UCSD-AML1 (cell line): Measurements from ENCODE around the gene LRRK2.
"Not testable (repeated sequence)": the region's sequence is repeated elsewhere in the genome, so short reads cannot be mapped to it uniquely, and the experiment has no call there.

Experiments
- DNase-seq: peaks from one replicate; lab custom pipeline; 2025; ENCODE audit not compliant: unreplicated experiment; lab: John Stamatoyannopoulos, UW

LRRK2 gene

DNA sequence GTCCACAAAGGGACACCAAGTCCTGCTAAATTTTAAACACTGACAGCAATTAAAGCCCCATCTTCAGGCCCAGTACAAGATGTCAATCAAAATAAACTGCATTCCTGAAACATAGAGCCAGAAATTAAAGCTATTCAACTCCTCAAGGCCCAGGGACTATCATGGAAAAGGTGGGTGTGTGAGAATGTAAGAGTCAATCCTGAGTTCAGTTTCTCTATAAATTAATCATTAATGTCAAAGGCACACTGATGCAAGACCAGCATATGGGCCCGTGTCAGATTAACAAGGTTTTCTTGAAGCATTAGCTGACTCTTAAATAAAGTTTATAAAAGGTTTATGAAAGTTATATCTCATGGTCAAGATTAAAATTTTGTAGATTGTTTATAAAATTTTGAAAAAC is 13.6 kb upstream of the LRRK2 start:
- DNase-seq = not testable (repeated sequence)

DNA sequence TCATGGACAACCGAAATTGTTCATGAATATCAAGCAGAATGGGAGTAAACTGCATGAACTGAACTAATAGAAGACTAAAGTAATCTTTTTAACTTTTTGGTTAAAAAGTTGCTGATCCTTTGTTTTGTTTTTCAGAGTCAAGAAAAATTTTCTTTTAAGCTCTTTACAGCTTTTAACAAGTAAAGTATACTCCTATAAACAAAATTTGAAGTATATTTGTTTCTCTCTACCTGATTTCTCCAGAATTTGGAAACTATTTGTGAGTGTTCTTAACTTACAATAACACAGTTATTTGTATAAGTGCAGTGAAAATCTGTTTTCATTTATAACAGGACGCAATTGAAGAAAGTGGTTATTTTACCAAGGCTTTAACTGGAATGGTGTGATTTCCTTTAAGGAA is 12.2 kb upstream of the LRRK2 start:
- no peak for DNase-seq

DNA sequence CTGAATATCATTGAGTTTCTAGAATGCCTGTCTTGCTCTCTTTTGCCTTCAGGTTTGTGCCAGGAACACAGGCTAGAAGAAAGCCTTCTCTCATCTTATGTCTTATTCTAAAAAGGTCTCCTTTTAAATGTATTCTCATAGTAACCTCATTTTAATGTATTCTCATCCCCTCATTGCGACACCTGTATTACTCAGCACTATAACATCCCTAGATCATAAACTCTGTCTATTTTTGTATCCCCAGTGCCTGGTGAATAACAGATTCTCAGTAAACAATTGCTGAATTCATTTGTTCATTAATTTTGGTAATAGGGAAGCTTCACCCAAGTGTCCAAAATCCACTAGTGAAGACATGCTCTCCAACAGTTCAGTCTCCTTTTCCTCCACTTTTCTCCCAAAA is 8.8 kb upstream of the LRRK2 start:
- no peak for DNase-seq

DNA sequence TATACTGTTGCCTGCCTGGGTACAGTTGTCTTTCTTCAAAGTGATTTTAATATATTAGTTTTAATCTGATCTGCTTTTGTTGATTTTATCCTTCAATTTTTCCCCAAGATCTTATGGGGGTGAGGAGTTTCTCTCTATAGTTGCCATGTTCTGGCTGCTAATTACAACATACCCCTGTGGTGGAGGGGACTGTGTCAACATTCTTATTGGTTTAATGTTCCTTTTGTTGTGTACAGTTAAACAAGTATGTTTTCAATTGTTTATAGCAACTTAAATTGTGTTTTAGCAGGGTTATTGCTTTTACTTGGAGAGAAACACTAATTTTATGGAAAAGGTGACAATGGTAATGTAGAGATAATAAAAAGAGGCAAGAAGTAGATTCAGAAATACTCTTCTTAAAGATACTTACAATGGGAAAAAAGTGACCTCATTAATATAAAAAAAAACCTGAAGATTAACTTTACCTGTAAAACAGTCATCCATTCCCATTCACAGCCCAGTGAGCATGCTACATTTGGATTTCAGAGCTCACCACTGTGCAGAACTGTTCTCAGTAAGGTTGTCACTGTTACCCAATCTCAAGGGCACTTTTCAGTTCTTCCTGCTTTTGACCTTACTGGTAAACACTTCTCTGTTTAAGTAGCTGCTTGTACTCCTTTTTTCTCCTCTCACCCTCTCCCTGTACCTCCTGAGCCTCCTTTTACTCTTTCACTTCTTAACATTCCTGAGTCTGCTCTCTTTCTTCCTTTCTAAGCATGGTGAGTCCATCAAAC is 8.1 kb upstream of the LRRK2 start:
- DNase-seq = no peak

DNA sequence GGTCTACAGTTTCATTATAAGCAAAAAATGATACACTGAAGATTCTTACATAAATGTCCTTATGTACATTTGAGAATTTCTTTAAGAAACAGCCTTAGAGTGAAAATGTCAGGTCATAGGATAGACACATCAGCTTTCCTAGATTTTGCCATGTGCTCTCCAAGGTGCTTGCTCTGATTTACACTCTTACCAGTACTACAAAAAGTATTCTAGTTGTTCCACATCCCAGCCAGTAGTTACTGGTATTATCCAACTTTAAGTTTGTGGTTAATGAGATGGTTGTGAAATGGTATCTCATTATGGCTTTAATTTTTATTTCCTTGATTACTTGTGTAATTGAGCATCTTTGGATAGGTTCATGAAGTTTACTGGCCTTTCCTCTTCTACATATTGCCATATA is 5.0 kb upstream of the LRRK2 start:
- no peak for DNase-seq

DNA sequence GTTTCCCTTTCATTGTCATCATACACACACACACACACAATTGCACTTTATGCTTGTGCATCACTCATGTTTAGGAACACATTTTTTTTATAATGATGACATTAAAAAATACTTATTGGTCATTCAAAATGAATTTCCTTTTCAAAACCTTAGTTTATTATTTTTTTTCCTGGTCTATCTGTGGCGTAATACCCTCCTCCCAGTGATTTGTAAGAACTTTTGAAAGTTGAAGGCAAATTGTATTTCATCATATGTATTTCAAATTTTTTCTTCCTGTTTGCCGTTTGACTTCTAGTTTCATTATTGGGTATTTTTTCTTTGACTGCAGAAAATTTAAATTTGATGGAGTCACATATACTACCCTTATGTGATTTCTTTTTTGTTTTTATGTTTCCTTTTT is 2.5 kb upstream of the LRRK2 start:
- no peak for DNase-seq

DNA sequence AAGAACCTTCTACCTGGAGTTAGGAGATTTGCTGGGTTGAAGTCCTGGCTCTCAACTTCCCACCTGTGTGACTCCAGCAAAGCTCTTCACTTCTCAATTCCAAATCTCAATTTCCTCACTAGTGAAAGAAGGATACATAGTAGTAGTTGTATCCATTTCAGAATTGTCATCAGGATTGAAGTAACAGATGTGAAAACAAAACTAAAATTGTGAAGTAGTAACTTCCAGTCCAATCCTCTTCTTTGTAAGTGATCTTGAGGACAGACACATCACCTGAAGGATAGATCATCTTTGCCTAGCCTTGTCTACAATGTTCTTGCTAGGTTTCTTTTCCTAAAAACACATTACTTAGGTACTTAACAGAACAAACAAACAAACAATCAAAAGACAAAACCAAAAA is 1.2 kb upstream of the LRRK2 start:
- DNase-seq = no peak

DNA sequence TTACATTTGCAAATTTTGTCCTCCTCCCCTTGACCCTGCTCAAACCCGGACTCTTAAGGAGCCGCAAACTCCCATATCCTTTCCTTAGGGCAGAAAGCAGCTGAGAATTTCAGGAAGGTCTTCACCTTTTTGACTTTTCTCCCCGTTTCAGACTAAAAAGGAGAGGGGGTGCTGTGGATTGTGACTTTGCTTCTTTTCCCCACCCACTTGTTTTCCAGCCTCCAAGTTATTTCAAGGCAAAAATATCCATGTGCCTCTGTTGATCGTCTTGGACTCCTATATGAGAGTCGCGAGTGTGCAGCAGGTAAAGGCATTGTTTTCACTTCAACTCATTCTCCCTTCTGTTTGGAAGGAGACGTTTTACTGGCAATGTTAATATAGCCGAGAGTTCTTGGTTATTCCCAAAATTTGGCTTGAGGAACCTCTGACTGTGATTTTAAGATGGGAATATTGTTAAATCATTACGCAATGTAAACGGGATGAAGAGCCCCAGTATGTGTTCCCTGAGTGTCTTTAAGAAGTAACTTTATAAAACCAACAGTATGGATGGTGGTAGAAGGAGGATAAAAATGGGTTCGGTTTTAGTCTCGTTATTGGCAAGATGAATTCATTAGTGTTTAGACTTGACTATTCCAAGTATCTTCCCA is 663 bp downstream of the LRRK2 start:
- DNase-seq = no peak

DNA sequence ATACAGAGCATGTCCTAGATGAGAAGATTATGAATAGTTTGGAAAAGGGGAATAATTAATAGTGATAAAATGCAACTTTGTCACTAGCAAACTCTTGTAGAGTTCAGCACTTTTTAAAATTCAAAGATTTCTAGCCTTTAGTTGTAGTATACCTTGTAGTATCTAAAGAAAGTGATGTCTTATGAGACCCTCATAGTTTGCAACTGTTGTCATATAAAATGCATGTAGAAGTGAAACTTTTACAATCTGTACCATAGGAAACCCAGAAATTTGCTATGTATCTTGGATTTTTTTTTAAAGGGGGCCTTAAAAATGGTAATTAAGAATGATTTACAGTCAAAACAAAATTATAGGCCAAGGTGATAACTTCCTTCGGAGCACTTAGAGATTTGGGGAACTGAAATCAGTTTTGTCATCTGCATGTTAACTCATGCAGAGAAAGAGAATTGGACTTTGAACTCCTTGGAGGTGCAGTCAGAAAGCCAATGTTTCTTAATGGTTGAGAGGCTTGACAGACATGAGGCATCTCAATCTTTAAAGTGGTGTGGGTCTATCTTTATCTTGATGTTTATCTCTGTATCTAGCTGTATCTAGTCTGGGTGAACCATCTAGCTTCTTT is 1.3 kb downstream of the LRRK2 start:
- DNase-seq = no peak

DNA sequence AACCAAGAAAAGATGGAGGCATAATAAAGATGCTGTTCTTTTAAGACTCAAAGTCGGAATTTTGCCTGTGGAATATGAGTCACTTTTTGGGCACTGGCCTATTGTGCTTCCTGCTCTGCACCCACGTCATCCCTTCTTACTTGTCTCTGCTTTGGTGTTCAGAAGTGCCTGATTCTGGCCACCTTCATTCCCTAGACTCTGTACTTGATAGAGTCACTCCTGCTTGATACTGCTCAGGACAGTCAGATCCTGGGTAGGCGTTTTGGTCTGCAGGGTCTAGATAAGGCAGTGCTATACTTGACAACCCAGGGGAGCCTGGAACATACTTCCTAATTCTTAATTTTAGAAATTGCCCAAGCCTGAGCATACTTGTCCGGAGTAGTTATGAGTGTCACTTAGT is 1.9 kb downstream of the LRRK2 start:
- DNase-seq = no peak

DNA sequence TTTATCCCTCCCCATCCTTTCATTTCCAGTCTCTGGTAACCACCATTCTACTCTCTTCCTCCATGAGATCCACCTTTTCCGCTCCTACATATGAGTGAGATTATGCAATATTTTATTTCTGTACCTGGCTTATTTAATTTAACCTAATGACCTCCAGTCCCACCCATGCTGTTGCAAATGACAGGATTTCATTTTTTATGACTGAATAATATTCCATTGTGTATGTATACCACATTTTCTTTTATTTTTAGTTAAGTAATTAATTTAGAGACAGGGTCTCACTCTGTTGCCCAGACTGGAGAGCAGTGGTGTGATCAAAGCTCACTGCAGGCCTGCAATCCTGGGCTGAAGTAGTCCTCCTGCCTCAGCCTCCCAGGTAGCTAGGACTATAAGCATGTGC is 2.6 kb downstream of the LRRK2 start:
- DNase-seq = no peak

DNA sequence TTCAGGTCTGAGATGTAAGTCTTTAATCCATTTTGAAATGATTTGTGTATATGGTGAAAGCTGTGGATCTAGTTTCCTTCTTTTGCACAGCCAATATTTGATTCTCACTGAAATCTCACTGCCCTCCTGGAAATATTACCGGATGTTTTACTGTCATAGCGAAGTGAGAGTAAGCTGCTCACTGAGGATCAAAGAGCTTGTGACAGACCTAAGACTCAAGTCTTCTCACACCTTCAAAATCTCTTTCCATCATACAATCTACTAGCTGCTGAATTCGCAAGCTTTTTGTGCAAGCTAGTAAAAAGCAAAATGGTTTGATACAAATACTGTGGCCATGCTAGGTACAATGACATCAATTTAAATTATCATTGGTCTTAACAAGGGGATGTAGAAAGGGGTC is 3.9 kb downstream of the LRRK2 start:
- no peak for DNase-seq

DNA sequence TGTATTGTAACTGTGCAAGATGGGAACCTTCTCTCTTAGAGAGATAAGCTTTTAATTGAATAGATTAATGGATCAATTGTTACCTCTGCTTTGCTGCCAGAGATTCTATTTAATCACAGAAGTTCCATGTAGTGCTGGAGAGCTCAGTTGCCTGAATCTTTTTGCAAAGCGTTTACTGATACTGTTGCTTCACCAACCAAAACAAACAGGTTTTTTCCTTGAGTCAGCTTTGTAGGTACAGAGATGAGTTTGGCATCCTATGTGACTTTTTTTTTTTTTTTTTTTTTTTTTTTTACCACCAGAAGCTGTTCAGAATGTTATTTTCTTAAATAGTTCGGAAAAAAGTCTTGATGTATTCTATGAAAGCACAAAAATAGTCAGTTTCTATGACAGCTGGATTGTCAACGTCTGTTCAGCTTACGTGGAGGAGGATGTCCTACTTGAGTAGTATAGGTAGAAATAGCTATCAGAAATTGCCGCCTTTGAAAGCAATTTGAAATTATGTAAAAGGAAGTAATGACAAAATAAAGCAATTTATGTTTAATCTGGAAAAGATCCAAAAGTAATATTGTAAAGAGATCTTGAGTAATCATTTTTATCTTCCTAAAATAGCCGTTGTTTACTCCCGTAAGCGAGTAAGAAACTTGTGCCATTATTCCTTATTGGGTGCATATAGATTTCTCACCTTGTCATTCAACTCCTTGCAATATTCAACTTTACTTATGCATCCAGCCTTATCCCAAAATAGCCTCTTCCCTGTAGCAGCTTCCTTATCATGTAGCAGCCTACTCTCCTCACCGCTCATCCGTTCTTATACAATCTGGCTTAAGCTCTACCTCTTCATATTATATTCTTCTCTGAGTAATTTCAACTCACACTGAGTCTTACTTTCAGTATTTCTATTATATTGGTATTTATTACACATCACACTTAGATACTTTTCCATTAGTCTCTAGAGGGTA is 5.2 kb downstream of the LRRK2 start:
- DNase-seq = no peak

DNA sequence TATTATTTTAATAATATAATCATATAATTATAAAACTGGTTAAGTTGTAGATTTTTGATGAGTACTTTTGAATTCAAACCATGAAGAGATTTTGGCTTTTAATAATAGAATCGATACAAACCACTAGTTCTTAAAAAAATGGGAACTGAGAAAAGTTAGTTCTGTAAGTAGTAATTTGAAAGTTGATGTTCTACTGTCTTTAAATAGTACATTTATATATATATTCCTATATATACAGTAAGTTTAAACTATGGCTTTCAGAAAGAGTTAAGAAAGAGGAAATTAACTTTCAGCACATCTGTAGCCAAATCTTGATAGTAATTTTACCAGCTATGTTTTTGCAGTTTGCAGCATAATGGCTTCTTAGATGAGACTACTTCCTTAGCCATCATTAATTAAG is 7.8 kb downstream of the LRRK2 start:
- no peak for DNase-seq

DNA sequence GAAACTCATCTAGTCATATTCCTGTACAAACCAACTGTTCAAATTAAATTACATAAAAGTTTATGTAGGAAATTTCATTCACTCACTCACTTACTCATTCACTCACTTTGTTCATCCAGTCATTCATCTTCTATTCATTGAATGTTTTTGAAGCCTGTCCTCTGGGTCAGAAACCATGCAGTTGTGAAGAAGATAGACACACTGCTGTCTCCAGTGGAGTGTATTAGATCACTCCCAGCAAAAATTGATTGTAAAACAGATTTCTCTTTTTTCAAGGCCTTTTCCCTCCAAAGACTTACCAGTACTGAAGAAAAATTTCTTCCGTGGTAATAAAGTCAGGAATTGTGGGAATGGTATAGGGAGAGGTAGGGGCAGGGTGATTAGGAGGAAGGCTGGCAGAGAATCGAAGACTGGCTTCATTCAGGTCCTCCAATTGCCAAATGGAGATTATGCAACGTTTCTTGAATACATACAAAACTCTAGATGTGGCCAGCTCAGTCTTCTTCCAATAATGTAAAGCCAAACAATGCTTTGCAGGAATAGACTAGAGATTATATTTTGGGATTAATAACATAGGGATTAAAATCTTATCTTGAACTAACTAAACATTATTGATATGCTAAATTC is 9.1 kb downstream of the LRRK2 start:
- DNase-seq = no peak

DNA sequence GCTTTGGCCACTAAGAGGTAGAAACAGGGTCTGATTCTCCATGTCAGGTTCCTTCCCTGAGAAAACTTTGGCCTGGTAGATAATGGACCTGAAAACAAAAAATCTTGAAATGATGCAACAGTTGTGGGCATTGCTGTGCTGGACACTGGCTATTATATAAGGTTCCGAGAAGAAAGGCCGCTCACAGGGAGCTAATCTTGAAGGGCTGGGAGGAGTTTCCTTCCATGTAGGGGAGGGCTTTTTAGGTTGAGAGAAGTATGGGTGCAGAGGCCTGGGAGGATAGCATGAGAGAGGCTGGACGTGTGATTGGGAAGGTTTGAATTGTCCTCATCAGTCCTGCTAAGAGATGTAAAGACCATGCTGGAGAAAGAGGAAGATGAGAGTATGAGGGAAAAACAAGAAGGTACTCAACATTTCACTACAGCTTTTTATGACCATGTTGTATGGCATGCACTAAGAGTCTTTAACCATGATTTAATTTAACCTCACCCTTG is 11.6 kb downstream of the LRRK2 start:
- no peak for DNase-seq

DNA sequence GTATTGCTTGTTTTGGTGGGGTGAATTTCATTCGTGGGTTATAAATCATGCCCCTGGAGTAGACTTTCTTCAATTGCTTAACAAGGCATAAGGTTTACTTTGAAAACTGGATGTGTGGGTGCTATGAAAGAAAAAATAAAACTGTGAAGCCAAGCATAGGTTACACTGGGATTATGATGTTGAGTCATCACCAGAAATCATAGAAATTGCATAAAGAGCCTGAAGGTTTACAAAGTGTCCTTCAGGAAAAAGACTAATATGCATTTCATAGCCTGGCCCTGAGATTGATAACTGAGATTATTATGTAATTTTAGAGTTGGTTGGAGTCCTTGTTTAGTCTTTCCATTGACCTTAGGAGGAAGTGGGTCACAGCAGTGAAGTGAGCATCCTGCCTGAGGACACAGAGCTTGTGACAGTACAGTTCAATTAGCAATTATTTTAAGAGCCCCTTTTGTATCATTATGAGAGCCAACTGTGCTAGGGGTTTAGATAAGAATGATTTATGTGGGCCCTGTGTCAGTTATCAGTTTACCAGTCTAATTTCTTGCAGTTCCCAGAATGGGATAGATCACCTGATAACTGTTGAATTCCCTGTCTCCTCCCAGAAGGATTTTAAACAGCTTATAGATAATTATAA is 13.6 kb downstream of the LRRK2 start:
- DNase-seq = no peak

DNA sequence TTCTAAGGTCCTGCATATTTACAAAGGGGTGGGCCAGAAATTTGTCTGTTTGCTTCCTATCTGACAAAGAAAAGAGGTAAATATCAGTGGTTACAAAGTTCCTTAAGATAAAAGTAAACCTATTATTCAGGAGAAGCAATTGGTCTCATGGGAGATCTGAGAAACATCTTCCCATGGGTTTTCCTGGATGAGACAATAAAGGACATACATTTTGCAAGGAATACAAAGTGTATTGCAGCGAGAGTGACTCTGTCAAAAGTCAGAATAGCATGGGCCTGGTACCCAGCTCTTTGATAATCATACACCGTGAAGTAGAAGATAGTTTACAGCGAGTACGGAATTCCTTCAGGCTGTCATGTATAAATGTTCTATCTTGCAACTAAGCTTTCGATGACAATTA is 14.2 kb downstream of the LRRK2 start:
- no peak for DNase-seq

DNA sequence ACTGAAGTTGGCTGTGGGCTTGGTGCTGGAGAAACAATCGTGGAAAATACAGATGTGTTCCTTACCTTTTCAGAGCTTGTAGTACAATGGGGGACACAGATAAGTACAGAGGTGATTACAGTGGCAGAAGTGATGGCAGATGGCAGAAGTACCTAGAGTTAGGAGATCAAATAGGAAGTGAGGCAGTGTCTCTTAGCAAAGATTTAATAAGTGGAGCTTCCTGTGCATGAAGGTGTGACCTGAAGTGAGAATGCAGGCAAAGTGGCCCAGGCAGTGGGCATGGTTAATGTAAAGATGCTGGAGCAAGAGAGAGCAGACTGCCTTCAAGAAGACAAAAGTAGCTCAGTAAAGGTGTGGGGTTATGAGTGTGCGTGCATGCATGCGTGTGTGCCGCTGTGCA is 16.0 kb downstream of the LRRK2 start:
- no peak for DNase-seq

DNA sequence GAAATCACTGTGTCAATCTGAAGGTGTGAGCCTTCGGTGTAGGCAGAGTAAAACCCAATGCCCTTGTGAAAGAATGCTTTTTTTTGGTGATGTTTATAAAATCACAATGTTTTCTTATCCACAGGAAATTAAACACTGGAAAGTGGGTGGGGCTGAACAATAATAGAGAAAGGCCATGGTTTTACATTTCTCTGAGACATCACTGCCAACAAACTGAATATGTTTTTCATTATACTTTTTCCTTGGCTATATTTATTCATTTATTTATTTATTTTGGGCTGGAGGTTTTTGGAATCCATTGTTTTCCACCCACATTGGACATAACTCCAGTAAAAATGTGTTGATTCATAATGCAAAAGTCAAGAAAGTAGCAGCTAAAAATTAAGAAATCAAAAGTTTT is 16.9 kb downstream of the LRRK2 start:
- no peak for DNase-seq
